Measurements from ENCODE around the gene FLNA. TPM values are rescaled to one million over a fixed set of nuclear protein-coding genes. Genes with fewer than 3 reads are reported as not detected.

FLNA gene, protein sequence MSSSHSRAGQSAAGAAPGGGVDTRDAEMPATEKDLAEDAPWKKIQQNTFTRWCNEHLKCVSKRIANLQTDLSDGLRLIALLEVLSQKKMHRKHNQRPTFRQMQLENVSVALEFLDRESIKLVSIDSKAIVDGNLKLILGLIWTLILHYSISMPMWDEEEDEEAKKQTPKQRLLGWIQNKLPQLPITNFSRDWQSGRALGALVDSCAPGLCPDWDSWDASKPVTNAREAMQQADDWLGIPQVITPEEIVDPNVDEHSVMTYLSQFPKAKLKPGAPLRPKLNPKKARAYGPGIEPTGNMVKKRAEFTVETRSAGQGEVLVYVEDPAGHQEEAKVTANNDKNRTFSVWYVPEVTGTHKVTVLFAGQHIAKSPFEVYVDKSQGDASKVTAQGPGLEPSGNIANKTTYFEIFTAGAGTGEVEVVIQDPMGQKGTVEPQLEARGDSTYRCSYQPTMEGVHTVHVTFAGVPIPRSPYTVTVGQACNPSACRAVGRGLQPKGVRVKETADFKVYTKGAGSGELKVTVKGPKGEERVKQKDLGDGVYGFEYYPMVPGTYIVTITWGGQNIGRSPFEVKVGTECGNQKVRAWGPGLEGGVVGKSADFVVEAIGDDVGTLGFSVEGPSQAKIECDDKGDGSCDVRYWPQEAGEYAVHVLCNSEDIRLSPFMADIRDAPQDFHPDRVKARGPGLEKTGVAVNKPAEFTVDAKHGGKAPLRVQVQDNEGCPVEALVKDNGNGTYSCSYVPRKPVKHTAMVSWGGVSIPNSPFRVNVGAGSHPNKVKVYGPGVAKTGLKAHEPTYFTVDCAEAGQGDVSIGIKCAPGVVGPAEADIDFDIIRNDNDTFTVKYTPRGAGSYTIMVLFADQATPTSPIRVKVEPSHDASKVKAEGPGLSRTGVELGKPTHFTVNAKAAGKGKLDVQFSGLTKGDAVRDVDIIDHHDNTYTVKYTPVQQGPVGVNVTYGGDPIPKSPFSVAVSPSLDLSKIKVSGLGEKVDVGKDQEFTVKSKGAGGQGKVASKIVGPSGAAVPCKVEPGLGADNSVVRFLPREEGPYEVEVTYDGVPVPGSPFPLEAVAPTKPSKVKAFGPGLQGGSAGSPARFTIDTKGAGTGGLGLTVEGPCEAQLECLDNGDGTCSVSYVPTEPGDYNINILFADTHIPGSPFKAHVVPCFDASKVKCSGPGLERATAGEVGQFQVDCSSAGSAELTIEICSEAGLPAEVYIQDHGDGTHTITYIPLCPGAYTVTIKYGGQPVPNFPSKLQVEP (N-terminal part only)
- 1,474 and 1,671 TPM in 2 replicates for total RNA-seq
- 658 and 817 TPM in 2 replicates for polyA plus RNA-seq
- polyA plus RNA-seq (2011; cell fraction: cytosol; rRNA removed), result 586 and 692 TPM in 2 replicates
- 1,827 and 2,405 TPM in 2 replicates for polyA plus RNA-seq (2011; cell fraction: nucleus; rRNA removed)
- 942 and 1,144 TPM in 2 replicates for polyA plus RNA-seq (2012)
- polyA minus RNA-seq, result 2,274 and 2,423 TPM in 2 replicates
- 691 TPM for polyA minus RNA-seq (2011; cell fraction: cytosol; rRNA and poly(A)+ RNA removed)
- 948 and 1,772 TPM in 2 replicates for polyA minus RNA-seq (2011; cell fraction: nucleus; rRNA and poly(A)+ RNA removed)
- Bru-seq, nascent RNA, result percentile 89 among the genes with signal in this experiment
- BruChase-seq, experiment 1, labeled RNA remaining after a 6-hour chase, result percentile 99 among the genes with signal in this experiment
- BruChase-seq, experiment 2, labeled RNA remaining after a 2-hour chase, result percentile 98 among the genes with signal in this experiment
- long read RNA-seq, full-length matches to known transcripts, result 149 of 764 reads
- long read RNA-seq, partial matches to known transcripts, result 561 of 764 reads
- long read RNA-seq, other reads (novel, unspliced or antisense), result 54 of 764 reads

- FAIRE-seq (peak; percentile 43), DNase-seq (ENCODE audit: low read depth, low spot score) (no peak)
- Histone ChIP-seq H3K9me1 (replicated peaks; ENCODE audit: control insufficient read depth, extremely low read depth, insufficient read depth, low read length) (no peaks in the 10 kb centered on the region), H3K79me2 (ENCODE audit: control insufficient read depth, insufficient read depth, low read length) (peaks cover 21% of the 10 kb centered on the region), H3K4me1 (ENCODE audit: control insufficient read depth, extremely low read depth, insufficient read depth, low read length) (peaks cover 23% of the 10 kb centered on the region), H3K27ac (ENCODE audit: insufficient read depth, low read depth, low read length) (peak within 1 kb of the TSS; percentile 45), H3K27me3 (ENCODE audit: control insufficient read depth in 2 of 2, insufficient read depth in 2 of 2, low read length in 2 of 2) (no peaks in the 10 kb centered on the region), H3K9me3 (replicated peaks; ENCODE audit: control insufficient read depth, insufficient read depth, low read length) (no peaks in the 10 kb centered on the region), H2AFZ (ENCODE audit: low read depth, low read length) (peak within 1 kb of the TSS; percentile 26), H3K9ac (replicated peaks; ENCODE audit: extremely low read depth, insufficient read depth, low read length) (peak within 1 kb of the TSS; percentile 22), H4K20me1 (replicated peaks; ENCODE audit: control insufficient read depth, extremely low read depth, insufficient read depth, low read length) (no peaks in the 10 kb centered on the region), H3K4me2 (ENCODE audit: insufficient read depth, low read length) (peak within 1 kb of the TSS; percentile 44), H3K4me3 (replicated peaks in 1 of 3; ENCODE audit: insufficient read depth in 1 of 3, low read depth in 1 of 3, low read length in 3 of 3) (peak within 1 kb of the TSS; percentile 5 to 50 (median 9)), H3K36me3 (ENCODE audit: control insufficient read depth in 2 of 2, extremely low read depth in 1 of 2, insufficient read depth in 2 of 2, low read length in 2 of 2) (no peaks in the 10 kb centered on the region)
- dilution Hi-C loops (cut with MboI; ENCODE audit: extremely low pct_ligation_motif_present, low sequenced_read_pairs) (no loop called here), intact Hi-C loops (cut with micrococcal nuclease) (loop anchor here (5.0 kb wide), 1 partner anchor 33 kb away; the partner anchor contains the start of gene DNASE1L1)
- no TSS peak for BruUV-seq (replicated peaks)
- CTCF ChIA-PET, result interaction anchor here (1.1 to 2.4 kb wide), 5 partner anchors 9 to 403 kb away, joined by 3 to 24 read pairs (median 16); partner anchors contain the start of gene HCFC1
- TF ChIP-seq POLR2A (IDR thresholded peaks at IDR 0.05; ENCODE audit: low read depth, low read length) (no peak), MAX (IDR thresholded peaks at IDR 0.05; ENCODE audit: insufficient read depth, insufficient read length) (no peak)
- POLR2A ChIA-PET, result no interaction called here
Measured at GRCh38 chrX:154374313-154375155, at the start of gene FLNA. Gene FLNA, minus strand, starts transcription at chrX:154374634. Its CDS starts 3,389 bp downstream, at chrX:154371245.
